ENCODE results near the gene ASTN1. TPM values are rescaled to one million over a fixed set of nuclear protein-coding genes. Genes with fewer than 3 reads are reported as not detected.

The ASTN1 gene
- total RNA-seq, 1 donor from 2014 or later, result 3.7 TPM

- no peak overlapping the region for H3K4me3 ChIP-seq (ENCODE audit: low read length in 3 of 3)
- H3K4me1 ChIP-seq (ENCODE audit: control insufficient read depth in 3 of 3, insufficient read depth in 3 of 3, low read length in 3 of 3), result no peaks in the 10 kb centered on the region
- H3K9me3 ChIP-seq (ENCODE audit: control insufficient read depth in 3 of 3, low read length in 3 of 3), result no peaks in the 10 kb centered on the region
- no peak overlapping the region for H3K9ac ChIP-seq (ENCODE audit: low read depth in 1 of 3, low read length in 3 of 3)
- no peaks in the 10 kb centered on the region for H3K27me3 ChIP-seq (ENCODE audit: control insufficient read depth in 3 of 3, insufficient read depth in 3 of 3, low read length in 3 of 3)
- H3K36me3 ChIP-seq (ENCODE audit: control insufficient read depth in 3 of 3, insufficient read depth in 3 of 3, low read length in 3 of 3), result no peaks in the 10 kb centered on the region
- H3K27ac ChIP-seq (ENCODE audit: low read depth, low read length), result no peak overlapping the region
Observed at GRCh38 chr1:176989023-176989422, 175.5 kb downstream of the ASTN1 start.

GRCh38 chr1:176987016-176987415 lies 177.5 kb downstream of the ASTN1 start:
- Histone ChIP-seq H3K4me3 (ENCODE audit: low read length in 3 of 3) (no peak overlapping the region), H3K9me3 (ENCODE audit: control insufficient read depth in 3 of 3, low read length in 3 of 3) (no peaks in the 10 kb centered on the region), H3K4me1 (ENCODE audit: control insufficient read depth in 3 of 3, insufficient read depth in 3 of 3, low read length in 3 of 3) (no peaks in the 10 kb centered on the region), H3K36me3 (ENCODE audit: control insufficient read depth in 3 of 3, insufficient read depth in 3 of 3, low read length in 3 of 3) (no peaks in the 10 kb centered on the region), H3K27me3 (ENCODE audit: control insufficient read depth in 3 of 3, insufficient read depth in 3 of 3, low read length in 3 of 3) (no peaks in the 10 kb centered on the region), H3K9ac (ENCODE audit: low read depth in 1 of 3, low read length in 3 of 3) (no peak overlapping the region), H3K27ac (ENCODE audit: low read depth, low read length) (no peak overlapping the region)

- Histone ChIP-seq H3K36me3 (ENCODE audit: control insufficient read depth in 3 of 3, insufficient read depth in 3 of 3, low read length in 3 of 3) (no peaks in the 10 kb centered on the region), H3K27ac (ENCODE audit: low read depth, low read length) (no peak overlapping the region), H3K9ac (ENCODE audit: low read depth in 1 of 3, low read length in 3 of 3) (no peak overlapping the region), H3K27me3 (ENCODE audit: control insufficient read depth in 3 of 3, insufficient read depth in 3 of 3, low read length in 3 of 3) (no peaks in the 10 kb centered on the region), H3K4me3 (ENCODE audit: low read length in 3 of 3) (no peak overlapping the region), H3K4me1 (ENCODE audit: control insufficient read depth in 3 of 3, insufficient read depth in 3 of 3, low read length in 3 of 3) (no peaks in the 10 kb centered on the region), H3K9me3 (ENCODE audit: control insufficient read depth in 3 of 3, low read length in 3 of 3) (no peaks in the 10 kb centered on the region)
Observed at GRCh38 chr1:176983731-176984130, 180.8 kb downstream of the ASTN1 start.

- H3K27me3 ChIP-seq (ENCODE audit: control insufficient read depth in 3 of 3, insufficient read depth in 3 of 3, low read length in 3 of 3), result no peaks in the 10 kb centered on the region
- no peak overlapping the region for H3K27ac ChIP-seq (ENCODE audit: low read depth, low read length)
- H3K9me3 ChIP-seq (ENCODE audit: control insufficient read depth in 3 of 3, low read length in 3 of 3), result no peaks in the 10 kb centered on the region
- no peak overlapping the region for H3K9ac ChIP-seq (ENCODE audit: low read depth in 1 of 3, low read length in 3 of 3)
- H3K36me3 ChIP-seq (ENCODE audit: control insufficient read depth in 3 of 3, insufficient read depth in 3 of 3, low read length in 3 of 3), result no peaks in the 10 kb centered on the region
- H3K4me3 ChIP-seq (ENCODE audit: low read length in 3 of 3), result no peak overlapping the region
- no peaks in the 10 kb centered on the region for H3K4me1 ChIP-seq (ENCODE audit: control insufficient read depth in 3 of 3, insufficient read depth in 3 of 3, low read length in 3 of 3)
Observed at GRCh38 chr1:176976771-176977170, 187.7 kb downstream of the ASTN1 start.

- no peaks in the 10 kb centered on the region for H3K4me1 ChIP-seq (ENCODE audit: control insufficient read depth in 3 of 3, insufficient read depth in 3 of 3, low read length in 3 of 3)
- no peak overlapping the region for H3K4me3 ChIP-seq (ENCODE audit: low read length in 3 of 3)
- H3K36me3 ChIP-seq (ENCODE audit: control insufficient read depth in 3 of 3, insufficient read depth in 3 of 3, low read length in 3 of 3), result no peaks in the 10 kb centered on the region
- no peaks in the 10 kb centered on the region for H3K9me3 ChIP-seq (ENCODE audit: control insufficient read depth in 3 of 3, low read length in 3 of 3)
- H3K9ac ChIP-seq (ENCODE audit: low read depth in 1 of 3, low read length in 3 of 3), result no peak overlapping the region
- no peaks in the 10 kb centered on the region for H3K27me3 ChIP-seq (ENCODE audit: control insufficient read depth in 3 of 3, insufficient read depth in 3 of 3, low read length in 3 of 3)
- no peak overlapping the region for H3K27ac ChIP-seq (ENCODE audit: low read depth, low read length)
Observed at GRCh38 chr1:176976225-176976624, 188.3 kb downstream of the ASTN1 start.

- no peaks in the 10 kb centered on the region for H3K27me3 ChIP-seq (ENCODE audit: control insufficient read depth in 3 of 3, insufficient read depth in 3 of 3, low read length in 3 of 3)
- no peak overlapping the region for H3K4me3 ChIP-seq (ENCODE audit: low read length in 3 of 3)
- no peak overlapping the region for H3K9ac ChIP-seq (ENCODE audit: low read depth in 1 of 3, low read length in 3 of 3)
Observed at GRCh38 chr1:176964687-176965086, 199.8 kb downstream of the ASTN1 start.

GRCh38 chr1:176963181-176963580 lies 201.3 kb downstream of the ASTN1 start:
- H3K36me3 ChIP-seq (ENCODE audit: control insufficient read depth in 3 of 3, insufficient read depth in 3 of 3, low read length in 3 of 3), result no peaks in the 10 kb centered on the region
- H3K27me3 ChIP-seq (ENCODE audit: control insufficient read depth in 3 of 3, insufficient read depth in 3 of 3, low read length in 3 of 3), result no peaks in the 10 kb centered on the region

More at GRCh38 chr1:176964687-176965086, 199.8 kb downstream of the ASTN1 start:
- Histone ChIP-seq H3K36me3 (ENCODE audit: control insufficient read depth in 3 of 3, insufficient read depth in 3 of 3, low read length in 3 of 3) (no peaks in the 10 kb centered on the region), H3K4me1 (ENCODE audit: control insufficient read depth in 3 of 3, insufficient read depth in 3 of 3, low read length in 3 of 3) (no peaks in the 10 kb centered on the region), H3K27ac (ENCODE audit: low read depth, low read length) (no peak overlapping the region), H3K9me3 (ENCODE audit: control insufficient read depth in 3 of 3, low read length in 3 of 3) (no peaks in the 10 kb centered on the region)

GRCh38 chr1:176961678-176962077 lies 202.8 kb downstream of the ASTN1 start:
- Histone ChIP-seq H3K9ac (ENCODE audit: low read depth in 1 of 3, low read length in 3 of 3) (no peak overlapping the region), H3K36me3 (ENCODE audit: control insufficient read depth in 3 of 3, insufficient read depth in 3 of 3, low read length in 3 of 3) (no peaks in the 10 kb centered on the region), H3K9me3 (ENCODE audit: control insufficient read depth in 3 of 3, low read length in 3 of 3) (no peaks in the 10 kb centered on the region), H3K4me1 (ENCODE audit: control insufficient read depth in 3 of 3, insufficient read depth in 3 of 3, low read length in 3 of 3) (no peaks in the 10 kb centered on the region), H3K27ac (ENCODE audit: low read depth, low read length) (no peak overlapping the region), H3K27me3 (ENCODE audit: control insufficient read depth in 3 of 3, insufficient read depth in 3 of 3, low read length in 3 of 3) (no peaks in the 10 kb centered on the region), H3K4me3 (ENCODE audit: low read length in 3 of 3) (no peak overlapping the region)

More at GRCh38 chr1:176963181-176963580, 201.3 kb downstream of the ASTN1 start:
- H3K27ac ChIP-seq (ENCODE audit: low read depth, low read length), result no peak overlapping the region
- H3K9me3 ChIP-seq (ENCODE audit: control insufficient read depth in 3 of 3, low read length in 3 of 3), result no peaks in the 10 kb centered on the region
- no peaks in the 10 kb centered on the region for H3K4me1 ChIP-seq (ENCODE audit: control insufficient read depth in 3 of 3, insufficient read depth in 3 of 3, low read length in 3 of 3)
- no peak overlapping the region for H3K9ac ChIP-seq (ENCODE audit: low read depth in 1 of 3, low read length in 3 of 3)
- H3K4me3 ChIP-seq (ENCODE audit: low read length in 3 of 3), result no peak overlapping the region

GRCh38 chr1:176959191-176959820 lies 205.2 kb downstream of the ASTN1 start:
- Histone ChIP-seq H3K9me3 (ENCODE audit: control insufficient read depth in 3 of 3, low read length in 3 of 3) (no peaks in the 10 kb centered on the region), H3K4me1 (ENCODE audit: control insufficient read depth in 3 of 3, insufficient read depth in 3 of 3, low read length in 3 of 3) (no peaks in the 10 kb centered on the region), H3K27ac (ENCODE audit: low read depth, low read length) (no peak overlapping the region), H3K36me3 (ENCODE audit: control insufficient read depth in 3 of 3, insufficient read depth in 3 of 3, low read length in 3 of 3) (no peaks in the 10 kb centered on the region), H3K27me3 (ENCODE audit: control insufficient read depth in 3 of 3, insufficient read depth in 3 of 3, low read length in 3 of 3) (peaks cover 0 to 4% (median 4%) of the 10 kb centered on the region in 3 donors), H3K4me3 (ENCODE audit: low read length in 3 of 3) (no peak overlapping the region), H3K9ac (ENCODE audit: low read depth in 1 of 3, low read length in 3 of 3) (no peak overlapping the region)

- Histone ChIP-seq H3K36me3 (ENCODE audit: control insufficient read depth in 3 of 3, insufficient read depth in 3 of 3, low read length in 3 of 3) (no peaks in the 10 kb centered on the region), H3K4me3 (ENCODE audit: low read length in 3 of 3) (no peak overlapping the region)
Observed at GRCh38 chr1:176957603-176958002, 206.9 kb downstream of the ASTN1 start.

More at GRCh38 chr1:176957603-176958002, 206.9 kb downstream of the ASTN1 start:
- Histone ChIP-seq H3K4me1 (ENCODE audit: control insufficient read depth in 3 of 3, insufficient read depth in 3 of 3, low read length in 3 of 3) (no peaks in the 10 kb centered on the region), H3K9ac (ENCODE audit: low read depth in 1 of 3, low read length in 3 of 3) (no peak overlapping the region), H3K9me3 (ENCODE audit: control insufficient read depth in 3 of 3, low read length in 3 of 3) (no peaks in the 10 kb centered on the region), H3K27ac (ENCODE audit: low read depth, low read length) (no peak overlapping the region), H3K27me3 (ENCODE audit: control insufficient read depth in 3 of 3, insufficient read depth in 3 of 3, low read length in 3 of 3) (peaks cover 0 to 4% (median 4%) of the 10 kb centered on the region in 3 donors)
